HG03457 (cell line): ENCODE data around the gene ZSCAN1.

ENCODE experiments used
- ATAC-seq: cut with Tn5 transposase; IDR thresholded peaks from one replicate; pipeline ENCODE4 v1.9.1; 2021; ENCODE audit warnings: moderate number of reproducible peaks; ENCODE audit not compliant: unreplicated experiment

The ZSCAN1 gene

DNA sequence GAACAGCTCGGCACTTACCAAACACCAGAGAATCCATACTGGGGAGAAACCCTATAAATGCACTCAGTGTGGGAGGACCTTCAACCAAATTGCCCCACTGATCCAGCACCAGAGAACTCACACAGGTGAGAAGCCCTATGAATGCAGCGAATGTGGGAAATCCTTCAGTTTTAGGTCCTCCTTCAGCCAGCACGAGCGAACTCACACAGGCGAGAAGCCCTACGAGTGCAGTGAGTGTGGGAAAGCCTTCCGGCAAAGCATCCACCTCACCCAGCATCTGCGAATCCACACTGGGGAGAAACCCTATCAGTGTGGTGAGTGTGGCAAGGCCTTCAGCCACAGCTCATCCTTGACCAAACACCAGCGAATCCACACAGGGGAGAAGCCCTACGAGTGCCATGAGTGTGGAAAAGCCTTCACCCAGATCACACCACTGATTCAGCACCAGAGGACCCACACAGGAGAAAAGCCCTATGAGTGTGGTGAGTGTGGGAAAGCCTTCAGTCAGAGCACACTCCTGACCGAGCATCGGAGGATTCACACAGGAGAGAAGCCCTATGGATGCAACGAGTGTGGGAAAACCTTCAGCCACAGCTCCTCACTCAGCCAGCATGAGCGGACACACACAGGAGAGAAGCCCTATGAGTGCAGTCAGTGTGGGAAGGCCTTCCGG lies 33.6 kb downstream of the ZSCAN1 start:
- ATAC-seq, result no peak

DNA sequence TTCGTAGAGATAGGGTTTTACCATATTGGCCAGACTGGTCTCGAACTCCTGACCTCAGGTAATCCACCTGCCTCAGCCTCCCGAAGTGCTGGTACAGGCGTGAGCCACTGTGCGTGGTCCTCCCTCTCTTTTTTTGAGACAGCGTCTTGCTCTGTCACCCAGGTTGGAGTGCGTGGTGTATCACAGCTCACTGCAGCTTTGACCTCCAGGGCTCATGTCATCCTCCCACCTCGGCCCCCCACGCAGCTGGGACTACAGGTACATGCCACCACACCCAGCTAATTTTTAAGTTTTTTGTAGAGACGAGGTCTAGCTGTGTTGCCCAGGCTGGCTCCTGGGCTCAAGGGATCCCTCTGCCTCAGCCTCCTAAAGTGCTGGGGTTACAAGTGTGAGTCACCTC lies 46.0 kb downstream of the ZSCAN1 start:
- no peak for ATAC-seq

DNA sequence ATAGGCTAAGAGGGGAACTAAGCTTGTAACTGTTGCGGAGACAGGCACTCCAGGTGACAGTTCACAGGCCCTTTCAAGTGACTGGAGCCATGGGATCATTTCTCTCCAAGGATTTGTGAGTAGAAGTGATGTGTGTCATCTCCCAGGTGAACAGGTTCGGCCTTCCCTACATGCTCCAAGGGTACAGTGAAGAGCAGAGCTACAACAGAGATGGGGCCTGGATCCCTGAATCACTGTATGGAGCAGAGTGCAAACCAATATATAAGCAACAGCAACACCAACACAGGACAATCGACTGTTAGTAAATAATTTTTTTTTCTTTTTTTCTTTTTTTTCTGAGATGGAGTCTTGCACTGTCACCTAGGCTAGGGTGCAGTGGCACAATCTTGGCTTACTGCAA lies 49.2 kb downstream of the ZSCAN1 start:
- no peak for ATAC-seq

DNA sequence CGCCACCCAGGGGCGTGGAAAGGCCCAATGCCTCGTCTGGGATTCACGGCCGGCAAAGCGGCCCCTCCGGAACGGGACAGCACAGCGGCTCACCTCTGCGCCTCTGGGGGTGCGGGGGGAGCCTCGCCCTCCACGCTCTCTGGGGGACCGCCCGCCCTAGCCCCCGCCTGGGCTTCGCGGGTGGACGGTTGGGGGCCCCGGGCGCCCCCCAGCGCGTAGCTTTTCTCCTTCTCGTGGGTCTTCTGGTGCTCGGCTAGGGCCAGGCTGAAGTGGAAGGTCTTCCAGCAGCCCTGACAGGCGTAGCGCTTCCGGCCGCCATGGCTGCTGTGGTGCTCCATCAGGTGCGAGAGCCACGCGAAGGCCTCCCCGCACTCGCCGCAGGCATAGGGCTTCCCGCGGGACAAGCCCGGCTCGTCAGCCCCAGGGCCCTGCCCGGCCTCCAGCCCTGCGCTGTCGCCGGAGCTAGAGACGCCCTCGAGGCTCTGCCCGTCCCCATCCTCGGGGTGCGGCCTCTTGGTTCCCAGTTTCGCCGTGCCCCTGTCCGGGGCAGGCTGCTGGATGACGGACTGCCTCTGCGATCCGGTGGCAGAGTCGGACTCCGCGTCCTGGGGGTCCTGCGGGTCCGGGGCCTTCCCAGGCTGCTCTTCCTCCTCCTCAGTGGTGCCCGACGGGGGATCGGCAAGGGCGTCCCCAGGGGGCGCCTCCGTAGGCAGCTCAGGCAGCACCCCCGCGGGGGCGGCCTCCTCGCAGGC lies 50.9 kb downstream of the ZSCAN1 start:
- ATAC-seq, result no peak

DNA sequence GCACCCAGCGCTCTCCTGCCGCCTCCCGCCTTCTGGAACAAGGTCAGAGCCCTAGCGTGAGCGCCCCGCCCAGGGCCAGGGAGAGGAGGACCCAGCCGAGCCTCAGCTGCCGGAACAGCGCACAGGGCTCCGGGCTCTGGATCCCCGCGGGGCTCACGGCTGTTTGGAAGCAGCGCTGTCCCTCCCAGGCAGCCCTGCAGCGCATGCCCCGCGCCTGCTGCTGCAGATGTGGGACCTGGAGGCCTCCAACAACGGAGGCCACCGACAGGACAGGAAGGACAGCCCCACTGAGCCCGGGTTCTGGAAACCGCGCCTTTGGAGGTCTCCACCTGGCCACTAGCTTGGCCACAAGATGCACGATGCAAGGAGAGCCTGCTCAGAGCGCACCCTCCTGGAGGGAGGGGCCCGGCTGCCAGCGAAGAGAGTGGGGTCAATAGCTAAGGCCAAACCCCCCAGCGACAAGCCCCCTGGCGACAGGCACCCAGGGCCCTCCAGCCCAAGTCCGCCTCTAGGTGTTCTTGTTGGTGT lies 51.6 kb downstream of the ZSCAN1 start:
- ATAC-seq, result no peak

DNA sequence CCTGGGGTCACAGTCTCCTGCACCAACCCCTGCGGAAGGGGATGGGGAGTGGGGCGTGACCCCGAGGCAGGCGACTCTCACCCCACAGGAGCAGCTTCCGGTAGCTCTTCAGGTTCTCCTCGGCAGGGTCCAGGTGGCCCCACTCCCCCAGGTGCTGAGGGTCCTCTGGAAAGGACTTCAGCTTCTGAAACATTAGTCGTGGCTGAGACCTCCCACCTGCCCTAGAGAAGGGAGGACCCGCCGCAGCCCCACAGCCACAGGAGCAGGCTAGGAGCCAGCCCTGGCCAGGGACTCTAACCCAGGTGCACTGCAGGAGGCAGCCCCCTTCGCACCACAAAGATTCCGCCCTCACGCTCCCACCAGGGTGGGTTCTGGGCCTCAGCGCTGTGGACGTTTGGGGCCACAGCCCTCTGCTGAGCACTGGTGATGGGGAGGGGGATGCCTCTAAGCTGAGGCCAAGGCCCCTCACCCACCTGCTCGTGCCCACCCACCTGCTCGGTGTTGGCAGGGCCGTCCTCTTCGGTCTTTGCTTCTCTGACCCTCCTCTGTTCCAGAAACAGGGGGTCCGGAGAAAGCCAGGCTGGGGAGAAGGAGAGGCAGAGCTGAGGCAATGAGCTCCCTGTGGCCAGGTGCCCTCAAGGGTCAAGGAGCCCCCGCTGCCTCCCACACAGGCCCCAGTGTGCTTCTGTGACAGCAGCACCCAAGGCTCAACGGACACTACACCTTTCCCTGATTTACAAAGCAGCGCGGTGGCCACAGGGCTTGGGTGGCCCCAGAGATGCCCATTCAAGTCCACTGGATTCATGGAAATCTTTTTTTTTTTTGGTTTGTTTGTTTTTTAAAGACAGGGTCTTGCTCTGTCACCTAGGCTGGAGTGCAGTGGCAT lies 53.2 kb downstream of the ZSCAN1 start:
- ATAC-seq, result no peak

DNA sequence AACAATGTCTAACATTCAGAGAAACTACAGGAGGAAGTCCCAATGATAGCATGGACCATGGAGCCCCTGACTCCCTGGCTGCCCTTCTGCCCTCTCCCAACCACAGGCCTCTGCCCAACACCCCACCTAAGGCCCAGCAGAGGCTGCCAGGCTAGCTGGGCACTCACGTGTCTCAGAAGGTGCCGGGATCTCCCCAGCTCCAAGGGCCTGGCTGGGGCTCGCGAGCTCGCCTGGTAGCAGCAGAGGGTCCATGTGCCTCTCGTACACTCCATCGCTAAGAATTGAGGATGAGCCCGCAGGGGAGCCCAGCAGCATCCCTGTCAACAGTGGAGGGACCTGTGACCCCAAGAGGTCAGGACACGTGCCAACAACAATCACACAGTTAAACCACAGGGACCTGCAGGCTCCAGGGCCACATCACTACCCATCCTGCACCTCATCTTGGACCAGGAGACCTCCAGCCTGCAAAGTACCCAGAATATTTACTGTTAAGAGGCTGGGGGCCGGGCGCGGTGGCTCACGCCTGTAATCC lies 54.8 kb downstream of the ZSCAN1 start:
- no peak for ATAC-seq

DNA sequence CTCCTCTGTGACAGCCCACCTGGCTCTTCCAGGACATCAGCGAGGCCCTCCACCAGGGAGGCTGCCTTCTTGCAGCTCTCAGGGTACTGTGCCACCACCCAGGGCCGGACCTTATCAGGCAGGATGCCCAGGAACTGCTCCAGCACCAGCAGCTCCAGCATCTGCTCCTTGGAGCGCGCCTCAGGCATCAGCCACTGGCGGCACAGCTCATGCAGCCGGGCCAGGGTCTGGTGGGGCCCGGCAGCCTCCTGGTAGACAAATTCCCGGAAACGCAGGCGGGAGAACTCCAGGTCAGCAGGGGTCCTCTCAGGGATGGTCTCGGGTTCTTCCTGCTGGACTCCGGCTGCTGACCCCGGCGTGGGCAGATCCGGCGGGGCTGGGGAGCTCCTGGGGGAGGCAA lies 56.0 kb downstream of the ZSCAN1 start:
- no peak for ATAC-seq

DNA sequence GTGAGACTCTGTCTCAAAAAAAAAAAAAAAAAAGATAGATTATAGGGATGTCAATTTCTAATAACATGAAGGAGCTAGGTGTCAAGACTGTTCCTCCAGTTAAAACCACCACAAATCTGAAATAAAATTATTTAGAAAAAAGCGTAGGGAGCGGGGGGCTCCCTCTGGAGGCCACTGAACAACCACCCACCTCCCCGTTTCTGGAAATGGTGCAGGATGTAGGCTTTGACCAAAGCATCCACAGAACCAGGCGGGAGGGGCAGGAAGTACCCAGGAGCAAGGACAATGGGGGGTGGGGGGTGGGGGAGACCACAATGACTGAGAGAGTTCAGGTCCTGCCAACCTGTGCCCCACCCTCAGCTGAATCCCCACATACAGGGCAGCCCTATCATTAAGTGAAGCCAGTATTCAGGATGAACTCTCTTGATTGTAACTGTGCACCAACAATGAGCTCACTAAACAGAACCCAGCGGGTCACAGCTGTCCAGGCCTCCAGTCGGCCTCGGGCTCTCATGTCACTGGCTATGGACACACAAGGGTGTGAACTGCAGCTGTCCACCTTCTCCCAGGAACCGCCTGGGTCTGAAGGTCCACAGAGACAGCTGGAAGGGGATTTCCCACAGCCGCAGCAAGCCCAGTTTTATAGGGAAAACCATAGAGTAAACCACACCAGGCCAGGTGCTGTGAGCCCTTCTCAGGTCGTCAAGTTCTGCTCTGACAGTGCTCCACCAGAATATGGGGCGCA lies 57.6 kb downstream of the ZSCAN1 start:
- no peak for ATAC-seq

DNA sequence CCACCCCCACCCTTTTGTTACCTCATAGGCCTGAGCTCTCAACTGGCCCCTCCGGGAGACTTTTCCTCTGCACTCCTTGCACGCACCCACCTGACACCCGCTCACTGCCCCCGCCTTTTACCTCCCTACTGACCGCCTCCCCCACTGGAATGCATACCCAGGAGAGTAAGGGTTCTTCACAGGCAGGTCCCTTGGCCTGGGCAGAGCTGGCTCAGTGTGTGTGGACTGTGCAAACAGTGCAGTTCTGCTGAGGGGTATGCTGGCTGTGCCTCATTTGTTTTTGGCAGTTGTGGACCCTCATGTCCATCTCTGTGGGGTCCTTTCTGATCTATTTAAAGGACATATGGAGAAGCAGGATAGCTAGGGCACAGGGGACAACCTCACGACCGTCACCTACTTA lies 59.2 kb downstream of the ZSCAN1 start:
- ATAC-seq, result no peak

DNA sequence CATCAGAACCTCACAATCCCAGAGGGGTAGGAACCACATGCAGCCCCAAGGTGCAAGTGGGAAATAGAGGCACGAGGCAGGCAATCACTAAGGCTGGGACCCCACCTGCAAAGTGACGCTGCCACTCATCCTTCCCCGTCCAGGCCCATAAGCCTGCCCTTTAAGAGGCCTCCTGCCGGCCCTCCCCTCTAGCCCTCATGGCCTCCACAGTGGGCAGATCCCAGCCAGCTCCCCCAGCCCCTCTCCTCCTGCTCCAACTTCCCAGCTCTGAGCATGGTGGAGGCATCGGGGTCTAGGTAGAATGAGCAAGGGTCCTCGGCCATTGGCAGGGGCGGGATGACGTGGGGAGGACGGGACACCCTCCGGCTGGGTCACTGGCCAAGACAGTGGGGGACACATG lies 61.5 kb downstream of the ZSCAN1 start:
- no peak for ATAC-seq

DNA sequence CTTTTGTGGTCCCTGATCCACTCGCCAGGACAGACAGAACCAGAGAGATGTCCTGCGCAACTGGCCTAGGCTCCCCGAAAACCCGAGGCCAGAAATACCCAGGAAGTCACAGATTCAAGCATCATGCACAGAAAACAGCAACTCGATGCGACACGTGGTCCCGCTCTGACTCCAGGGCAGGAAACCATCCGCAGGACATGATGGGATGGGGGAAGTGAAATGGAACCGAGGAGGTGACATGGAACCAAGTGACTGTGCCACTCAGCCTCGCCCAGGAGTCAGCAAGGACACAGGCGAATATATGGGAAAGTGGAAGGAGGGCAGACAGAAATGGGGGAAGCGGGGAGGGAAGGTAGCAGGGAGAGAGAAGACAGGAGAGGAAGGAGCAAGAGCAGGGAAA lies 63.1 kb downstream of the ZSCAN1 start:
- ATAC-seq, result no peak

DNA sequence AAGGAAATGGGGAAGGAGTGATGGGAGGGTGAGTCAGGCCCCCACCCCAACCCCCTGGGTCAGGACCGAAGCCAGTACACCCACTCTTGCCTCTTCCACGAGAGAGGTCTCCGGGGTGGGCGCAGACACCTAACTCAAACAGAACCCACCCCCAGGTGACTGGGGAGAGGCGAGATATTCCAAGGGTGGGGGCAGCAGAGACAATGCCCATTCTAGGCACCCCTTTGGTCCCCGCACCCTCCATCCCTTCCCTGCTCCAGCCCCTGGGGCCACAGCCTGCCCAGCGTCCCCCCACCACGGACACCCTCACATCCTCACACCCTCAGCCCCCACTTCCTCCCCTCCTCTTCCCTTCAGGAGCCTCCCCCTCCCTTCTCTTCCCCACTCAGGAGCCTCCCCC lies 63.5 kb downstream of the ZSCAN1 start:
- ATAC-seq, result no peak

DNA sequence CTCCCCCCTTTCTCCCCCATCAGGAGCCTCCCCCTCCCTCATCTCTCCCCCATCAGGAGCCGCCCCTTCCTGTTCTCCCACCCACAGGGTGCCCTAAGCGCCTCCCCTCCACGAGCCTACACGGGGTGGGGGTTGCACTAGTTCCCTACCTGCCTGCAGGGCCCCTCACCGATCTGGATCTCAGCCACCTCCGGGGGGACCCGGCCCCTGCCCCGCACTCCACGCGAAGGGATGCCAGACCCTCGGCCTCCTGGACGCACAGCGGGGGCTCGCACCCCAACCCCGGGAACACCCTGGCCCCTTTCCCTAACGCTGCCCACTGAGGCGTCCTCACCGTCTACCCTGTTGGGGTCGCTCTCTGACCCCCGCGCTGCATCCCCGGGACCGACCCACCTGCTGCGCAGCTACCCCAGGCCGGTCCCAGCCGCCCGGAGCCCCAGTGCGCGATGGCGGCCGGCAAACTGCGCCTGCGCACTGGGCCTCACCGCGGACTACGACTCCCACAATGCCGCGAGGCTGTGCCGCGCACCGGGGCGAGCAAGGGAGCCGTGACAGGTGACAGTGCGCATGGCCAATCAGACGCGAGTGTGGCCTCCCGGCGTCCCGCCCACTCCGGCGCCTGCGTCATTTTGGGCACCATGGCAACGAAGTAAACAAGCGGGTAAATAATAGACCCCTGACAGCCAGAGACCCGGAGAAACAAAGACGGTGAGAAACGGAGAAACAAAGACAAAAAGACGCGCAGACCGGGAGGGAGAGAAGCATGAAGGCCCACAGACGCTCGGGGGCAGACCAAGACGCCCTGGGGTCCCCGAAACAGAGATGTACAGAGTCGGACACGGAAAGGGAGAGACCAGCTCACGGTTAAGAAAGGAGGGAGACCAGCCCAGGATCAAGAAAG lies 64.2 kb downstream of the ZSCAN1 start, which contains the start of gene ZSCAN18:
TSS of gene ZSCAN18 (minus strand) at position 451 of the 901 bp plus-strand sequence. CDS start 7,964 bp downstream, outside the sequence.
- ATAC-seq, result no peak

DNA sequence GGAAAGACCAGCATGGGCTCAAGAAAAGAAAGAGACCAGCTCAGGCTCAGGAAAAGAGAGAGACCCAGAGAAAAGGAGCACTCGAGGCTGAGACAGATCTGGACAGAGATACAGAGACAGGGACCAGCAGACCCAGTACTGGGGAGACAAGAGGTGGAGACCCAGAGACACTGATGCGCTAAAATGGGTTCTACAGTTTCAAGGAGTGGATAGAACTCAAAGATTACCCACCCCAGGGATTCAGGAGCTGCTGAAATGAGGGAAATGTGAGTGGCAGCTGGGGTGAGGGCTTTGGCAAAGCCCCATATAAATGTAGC lies 64.8 kb downstream of the ZSCAN1 start:
- no peak for ATAC-seq
